Measurements from ENCODE around the gene EME1.
A peak's percentile ranks its signal among the peaks of the same experiment; 100 is the strongest.
"Not testable (repeated sequence)": the region's sequence is repeated elsewhere in the genome, so short reads cannot be mapped to it uniquely, and the experiment has no call there.

Gene EME1

DNA sequence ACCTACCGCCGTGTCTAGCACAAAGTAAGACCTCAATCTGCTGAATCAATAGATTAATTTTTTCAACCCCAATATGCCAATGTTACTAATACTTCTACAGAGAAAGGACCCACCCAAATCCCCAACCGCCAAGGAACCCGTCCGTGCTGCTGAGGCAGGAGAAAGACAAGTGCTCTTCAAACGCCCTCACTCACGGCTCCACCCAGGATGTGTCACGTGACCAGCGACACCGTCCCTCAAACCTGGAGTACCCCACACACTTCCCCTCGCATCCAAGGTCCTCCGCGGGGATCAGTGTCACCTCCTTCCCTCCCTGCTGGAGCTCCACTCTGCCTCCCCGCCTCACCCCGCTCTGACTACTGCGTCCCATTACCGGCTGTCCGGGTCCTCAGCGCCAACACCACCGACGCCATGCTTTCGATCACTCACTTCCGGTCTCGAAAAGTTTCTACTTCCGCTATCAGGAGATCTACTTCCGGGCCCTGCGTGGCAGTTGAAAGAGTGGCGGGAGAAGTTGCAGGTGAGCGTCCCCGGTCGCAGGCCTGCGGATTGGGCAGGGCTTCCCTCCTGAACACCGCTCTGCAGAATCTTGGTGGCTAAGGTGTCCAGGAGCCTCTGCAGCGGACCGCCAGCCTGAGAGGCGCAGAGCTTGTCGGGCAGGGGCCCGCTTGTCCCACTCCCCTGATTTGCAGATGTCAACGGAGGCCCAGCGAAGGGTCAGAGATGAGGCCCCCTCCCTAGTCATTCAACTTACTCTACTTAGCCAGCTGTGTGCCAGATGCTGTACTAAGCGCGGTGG lies at the start of gene EME1, which contains the start of gene MRPL27:
Gene EME1, plus strand, starts transcription at position 472 of the 799 bp plus-strand sequence. CDS start 1,980 bp downstream, outside the sequence.
Gene MRPL27, minus strand, starts transcription at position 427 of the 799 bp plus-strand sequence. Its CDS starts 14 bp downstream, at position 413.
- peak; percentile 74 to 100 (median 92) for DNase-seq

DNA sequence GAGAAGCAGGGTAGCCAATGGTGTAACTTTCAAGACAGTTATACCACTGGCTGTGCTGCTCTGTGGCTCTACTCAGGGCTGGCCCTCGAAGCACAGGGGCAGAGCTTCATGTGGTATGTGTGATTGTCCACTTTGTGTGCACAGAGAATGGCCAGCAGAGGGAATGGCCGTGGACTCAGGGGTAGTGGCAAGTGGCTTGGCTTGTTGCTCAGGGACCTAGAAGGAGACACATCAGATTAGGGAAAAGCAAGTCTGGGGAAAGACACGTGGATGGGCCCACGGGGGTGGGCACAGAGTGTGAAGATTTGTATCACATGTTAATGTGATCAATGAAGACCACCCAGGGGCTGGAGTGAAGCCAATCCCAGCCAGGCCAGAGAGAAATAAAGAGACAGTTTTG lies 47.1 kb upstream of the EME1 start:
- DNase-seq: no peak

DNA sequence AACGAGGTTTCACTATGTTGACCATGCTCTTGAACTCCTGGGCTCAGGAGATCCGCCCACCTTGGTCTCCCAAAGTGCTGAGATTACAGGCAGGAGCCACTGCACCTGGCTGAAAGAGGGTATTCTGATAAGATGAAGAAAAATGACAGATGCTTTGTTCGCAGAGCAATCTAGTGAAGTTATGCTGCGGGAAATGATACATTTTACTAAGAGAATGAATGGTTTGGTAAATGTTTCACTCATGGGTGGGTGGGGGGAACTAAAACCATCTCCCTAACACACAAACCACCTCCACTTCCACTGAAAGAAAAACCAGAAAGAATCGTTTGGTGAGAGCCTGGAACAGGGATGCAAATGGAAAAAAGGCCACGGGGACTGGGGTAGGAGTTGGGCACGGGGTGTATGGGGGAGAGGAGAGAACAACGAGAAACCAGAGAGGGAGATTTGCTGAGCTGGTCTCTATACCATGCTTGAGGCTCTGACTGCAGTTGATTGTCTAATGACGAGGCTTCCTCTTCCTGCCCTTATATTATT lies 46.1 kb upstream of the EME1 start:
- DNase-seq: no peak

GRCh38 chr17:50328363-50329325 lies 44.4 kb upstream of the EME1 start:
- DNase-seq: no peak

DNA sequence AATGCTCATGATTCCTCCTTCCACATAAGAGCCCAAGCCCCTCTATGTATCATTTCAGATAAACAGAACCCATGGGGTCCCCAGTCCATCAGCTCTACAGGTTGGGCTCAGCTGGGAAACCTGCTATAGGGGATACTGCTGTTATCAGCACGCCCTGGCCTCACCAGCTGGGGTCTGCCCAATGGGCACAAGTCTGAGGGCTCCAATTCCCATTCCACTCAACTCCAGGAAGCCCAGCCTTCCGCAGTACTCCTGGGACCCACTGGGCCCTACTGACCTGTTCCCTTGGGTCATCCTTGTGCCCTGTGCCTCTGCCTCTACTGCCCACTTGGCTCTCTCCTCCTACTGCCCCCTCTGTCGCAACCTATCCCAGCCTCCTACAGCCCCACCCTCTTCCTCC lies 43.3 kb upstream of the EME1 start:
- DNase-seq: no peak

DNA sequence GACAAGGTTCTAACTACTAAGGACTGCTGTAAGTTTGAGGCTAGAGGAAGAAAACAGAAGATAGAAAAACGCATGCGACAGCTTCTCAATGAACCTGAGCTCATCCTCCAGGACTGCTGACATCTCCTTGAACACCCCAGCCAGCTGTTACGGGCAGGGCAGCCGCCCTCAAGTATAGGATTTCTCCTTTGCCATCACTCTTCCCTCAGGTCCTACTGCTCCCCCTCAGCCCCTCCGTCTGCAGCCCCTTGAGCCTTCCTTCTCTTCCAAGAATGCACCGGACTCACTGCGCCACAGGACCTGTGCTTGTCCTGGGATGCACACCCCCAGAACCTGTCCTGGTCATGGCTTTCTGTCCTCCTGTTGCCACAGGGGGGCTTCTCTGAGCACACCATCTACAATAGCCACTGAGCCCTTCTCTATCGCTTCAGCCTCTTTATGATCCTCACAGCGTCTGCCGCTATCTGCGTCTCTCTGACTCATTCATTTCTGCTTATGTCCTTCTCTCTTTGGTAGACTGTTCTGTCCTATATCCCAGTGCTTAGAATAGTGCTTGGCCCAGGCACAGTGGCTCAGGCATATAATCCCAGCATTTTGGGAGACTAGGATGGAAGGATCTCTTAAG lies 42.8 kb upstream of the EME1 start:
- DNase-seq: no peak

DNA sequence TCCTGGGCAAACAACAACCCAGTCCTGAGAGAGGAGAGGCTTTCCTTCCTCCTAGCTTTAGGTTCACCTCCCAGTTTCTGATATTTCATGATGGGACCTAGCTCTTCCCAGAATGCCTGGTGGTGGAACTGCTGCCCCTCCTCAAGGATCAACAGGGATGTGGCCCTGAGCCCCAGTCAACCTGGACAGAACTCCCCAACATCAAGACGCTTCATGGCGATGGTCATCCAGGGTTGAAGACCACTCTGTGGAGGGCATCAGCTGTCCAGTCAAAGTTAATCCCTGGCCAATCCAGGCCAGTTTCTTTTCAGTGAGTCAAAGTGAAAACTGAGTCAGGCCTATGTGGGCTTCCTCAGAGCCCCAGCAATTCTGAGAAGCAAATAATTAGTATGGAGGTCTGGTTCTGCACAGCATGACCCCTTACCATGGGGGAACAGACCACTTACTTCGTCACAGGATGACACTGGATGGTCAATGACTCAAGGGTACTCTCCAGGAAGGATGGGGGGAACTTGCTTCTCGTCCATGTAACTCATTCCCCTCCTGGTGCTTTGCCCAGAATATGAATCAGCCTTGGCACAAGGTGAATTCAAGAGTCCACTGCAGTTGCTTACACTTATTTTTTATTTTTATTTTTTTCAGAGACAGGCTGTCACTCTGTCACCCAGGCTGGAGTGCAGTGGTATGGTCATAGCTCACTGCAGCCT lies 41.8 kb upstream of the EME1 start:
- DNase-seq: no peak

- DNase-seq: no peak
Observed at GRCh38 chr17:50332196-50332595, 40.8 kb upstream of the EME1 start.

GRCh38 chr17:50333291-50334057 lies 39.6 kb upstream of the EME1 start:
- not testable (repeated sequence) for DNase-seq

DNA sequence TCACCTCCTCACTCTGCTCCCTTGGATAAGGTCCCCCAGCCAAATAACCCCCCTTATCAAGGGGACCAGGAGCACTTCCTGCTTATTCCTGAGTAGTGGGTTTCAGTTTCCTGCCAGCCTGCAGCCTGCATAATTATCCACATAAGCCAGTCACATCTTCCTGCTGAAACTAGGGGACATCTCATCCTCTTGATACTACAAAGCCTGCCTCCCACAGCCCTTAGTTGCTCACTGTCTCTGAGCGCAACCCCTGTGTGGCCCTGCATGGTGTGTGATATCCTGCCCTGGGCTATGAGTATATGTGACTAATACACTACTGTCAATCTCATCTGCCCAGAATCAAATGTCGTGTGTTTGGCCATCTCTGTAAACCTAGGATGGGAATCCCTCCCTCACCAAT lies 35.1 kb upstream of the EME1 start:
- no peak for DNase-seq

DNA sequence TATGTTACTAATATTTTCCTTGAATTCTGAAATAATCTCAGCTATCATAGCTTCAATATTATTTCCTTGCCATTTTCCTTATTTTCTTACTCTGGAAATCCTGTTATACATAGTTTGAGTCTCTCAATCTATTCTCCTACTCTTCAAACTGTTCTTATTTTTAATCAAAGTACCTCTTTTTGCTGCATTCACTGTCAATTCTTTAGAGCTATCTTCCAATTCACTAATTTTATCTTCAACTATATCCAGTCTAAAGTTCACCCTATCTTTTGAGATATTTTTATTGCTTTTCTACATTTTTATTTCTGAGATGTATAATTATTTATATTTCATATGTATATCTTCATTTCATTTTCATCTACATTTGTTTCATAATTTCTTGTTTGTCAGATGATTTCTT lies 34.4 kb upstream of the EME1 start:
- DNase-seq: no peak

- no peak for DNase-seq
Observed at GRCh38 chr17:50339381-50339780, 33.6 kb upstream of the EME1 start.

DNA sequence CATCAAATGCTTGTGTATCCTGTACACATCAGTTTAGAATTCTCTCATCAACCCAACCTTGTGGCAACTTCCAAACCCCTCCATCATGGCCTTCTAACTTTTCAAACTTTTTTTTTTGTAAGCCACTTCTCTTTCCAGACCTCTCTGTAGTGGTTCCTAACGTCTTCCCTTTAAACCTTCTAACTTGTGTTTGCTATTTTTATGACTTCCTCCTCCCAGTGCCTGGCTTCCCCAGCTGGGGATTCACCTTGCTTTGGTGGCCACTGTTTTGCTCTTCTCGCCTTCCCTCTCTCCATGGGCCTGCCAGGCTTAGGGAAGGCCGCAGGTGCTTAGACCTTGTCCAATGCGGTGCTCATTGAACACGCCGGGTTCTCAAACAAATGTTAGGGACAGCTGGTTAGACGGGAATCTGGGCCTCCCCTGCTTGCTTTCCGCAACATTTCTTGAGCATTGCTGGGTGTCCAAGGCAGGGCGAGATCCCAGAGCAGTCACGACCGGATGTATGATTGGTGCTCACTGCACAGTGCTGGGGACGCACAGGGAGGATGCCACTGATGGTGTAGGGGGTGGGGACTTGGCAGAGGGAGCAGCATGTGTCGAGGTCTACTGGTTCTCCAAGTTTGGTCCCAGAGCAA lies 28.2 kb upstream of the EME1 start:
- no peak for DNase-seq

DNA sequence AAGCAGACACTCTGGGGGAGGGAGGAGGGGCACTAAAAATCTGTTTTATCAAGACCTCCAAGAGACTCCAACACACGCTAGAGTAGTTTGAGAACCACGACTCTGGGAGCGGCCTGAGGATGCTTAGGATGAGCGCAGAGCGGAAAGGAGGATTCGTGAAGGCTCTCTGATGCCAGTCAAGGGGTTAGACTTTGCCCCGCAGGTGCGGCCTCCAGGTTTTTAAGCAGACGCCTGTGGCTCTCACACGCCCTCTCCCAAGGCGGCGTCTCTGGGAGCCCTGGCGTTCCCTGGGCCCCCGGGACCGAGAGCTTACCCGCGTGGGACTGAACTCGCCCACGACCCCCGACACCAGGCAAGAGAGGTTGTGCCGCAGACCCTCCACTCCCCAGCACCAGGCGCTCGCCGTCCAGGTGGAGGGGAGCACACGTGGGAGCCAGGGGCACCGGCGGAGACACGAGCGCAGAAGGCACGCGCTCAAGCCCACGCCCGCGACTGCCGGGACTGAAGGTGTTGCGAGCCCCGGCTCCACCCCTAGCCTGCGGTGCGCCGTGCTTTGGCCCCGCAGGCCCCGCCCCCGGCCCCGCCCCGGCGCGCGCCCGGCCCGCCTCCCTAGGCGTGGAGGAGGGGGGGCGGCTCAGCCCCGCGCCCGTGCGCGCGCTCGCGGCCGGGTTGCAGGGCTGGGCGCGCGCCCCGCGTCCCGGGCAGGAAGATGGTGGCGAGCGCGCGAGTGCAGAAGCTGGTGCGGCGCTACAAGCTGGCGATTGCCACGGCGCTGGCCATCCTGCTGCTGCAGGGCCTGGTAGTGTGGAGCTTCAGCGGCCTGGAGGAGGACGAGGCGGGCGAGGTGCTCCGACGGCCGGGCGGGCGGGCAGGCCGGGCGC lies 27.4 kb upstream of the EME1 start, which contains the start of gene XYLT2:
Gene XYLT2, plus strand, starts transcription at position 695 of the 881 bp plus-strand sequence. Its CDS starts 15 bp downstream, at position 710.
- DNase-seq: peak; percentile 85 to 96 (median 89)

- peak in 4 of 6 experiments; percentile 42 to 88 (median 62) for DNase-seq
Observed at GRCh38 chr17:50346313-50347116, 26.5 kb upstream of the EME1 start.

DNA sequence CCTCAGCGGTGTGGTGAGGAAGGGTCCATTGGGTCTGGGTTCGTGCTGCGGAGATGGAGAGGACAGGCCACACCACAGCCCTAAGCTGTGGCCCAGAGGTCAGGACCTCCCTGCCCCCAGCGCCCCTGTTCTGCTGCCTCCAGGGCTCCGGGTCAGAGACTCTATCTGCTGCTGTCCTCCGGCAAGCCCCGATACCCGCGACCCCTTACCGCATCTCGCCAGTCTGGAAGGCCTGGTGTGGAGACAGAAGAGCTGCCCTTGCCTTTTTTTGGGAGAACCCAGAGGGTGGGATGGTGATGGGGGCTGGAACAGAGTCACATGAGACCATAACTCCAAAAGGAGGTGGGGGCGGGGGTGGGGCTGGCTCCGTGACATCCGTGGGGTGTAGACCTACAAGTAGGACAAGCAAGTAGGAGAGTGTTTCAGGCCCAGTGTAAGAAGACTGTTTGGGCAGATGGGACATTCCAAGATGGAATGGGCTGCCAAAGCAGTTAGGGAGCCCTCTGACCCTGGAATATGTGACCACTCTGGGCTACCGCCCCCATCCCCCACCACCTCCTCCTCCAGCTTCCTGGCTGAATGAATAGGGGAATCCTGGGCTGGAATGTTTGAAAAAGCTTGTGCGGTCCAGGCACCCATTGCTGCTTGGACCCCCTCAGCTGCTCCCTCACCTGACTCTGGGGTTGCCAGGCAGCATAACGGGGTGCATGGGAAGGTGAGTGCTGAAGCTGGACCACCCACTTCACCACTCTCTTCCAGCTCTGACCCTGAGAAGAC lies 25.7 kb upstream of the EME1 start:
- no peak for DNase-seq

GRCh38 chr17:50347894-50348291 lies 25.1 kb upstream of the EME1 start:
- DNase-seq: no peak

Data from stimulated activated naive CD4-positive, alpha-beta T cell (primary cell).